ENCODE measurements around the gene PLXNA4.

PLXNA4 gene

DNA sequence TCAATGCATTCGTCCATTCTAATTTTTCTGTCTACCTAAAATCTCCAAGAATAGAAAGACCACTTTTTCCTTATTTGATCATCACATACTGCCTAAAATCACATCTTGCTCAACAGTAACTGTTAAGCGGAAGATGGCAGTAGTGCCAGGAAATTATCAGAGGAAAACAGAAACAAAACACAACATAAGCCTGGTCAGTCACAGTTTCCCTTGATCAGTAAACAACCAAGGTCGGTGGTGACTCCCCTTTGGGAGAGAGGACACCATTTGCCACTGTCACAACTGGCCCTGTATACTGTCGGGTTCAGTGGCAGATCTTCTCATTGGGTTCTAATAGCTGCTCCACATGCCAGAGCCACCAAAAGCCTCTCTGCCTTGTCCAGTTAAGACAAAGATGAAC is 106.6 kb downstream of the PLXNA4 start:
- no peak for DNase-seq

DNA sequence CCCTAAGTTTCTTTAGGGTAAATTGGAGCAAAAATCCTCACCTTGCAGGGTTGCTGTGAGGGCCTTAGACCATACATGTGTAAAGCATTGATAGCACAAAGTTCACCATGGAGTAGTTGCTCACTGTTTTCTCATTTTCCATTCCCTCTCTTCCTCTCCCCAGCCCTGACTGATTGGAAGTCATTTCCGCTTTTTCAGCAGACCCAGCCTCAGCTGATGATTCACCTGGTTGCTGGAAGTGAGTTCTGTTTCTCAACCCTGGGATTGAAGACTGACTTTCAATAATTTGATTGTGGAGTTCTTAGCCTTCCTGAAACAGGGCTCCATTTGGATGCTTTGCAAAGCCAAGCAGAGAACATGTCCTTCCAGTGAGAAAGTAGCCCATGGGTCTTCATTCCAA is 107.0 kb downstream of the PLXNA4 start:
- DNase-seq, result no peak

GRCh38 chr7:132466367-132466766 is 109.9 kb downstream of the PLXNA4 start:
- DNase-seq, result no peak

GRCh38 chr7:132465516-132465915 is 110.8 kb downstream of the PLXNA4 start:
- DNase-seq, result no peak

DNA sequence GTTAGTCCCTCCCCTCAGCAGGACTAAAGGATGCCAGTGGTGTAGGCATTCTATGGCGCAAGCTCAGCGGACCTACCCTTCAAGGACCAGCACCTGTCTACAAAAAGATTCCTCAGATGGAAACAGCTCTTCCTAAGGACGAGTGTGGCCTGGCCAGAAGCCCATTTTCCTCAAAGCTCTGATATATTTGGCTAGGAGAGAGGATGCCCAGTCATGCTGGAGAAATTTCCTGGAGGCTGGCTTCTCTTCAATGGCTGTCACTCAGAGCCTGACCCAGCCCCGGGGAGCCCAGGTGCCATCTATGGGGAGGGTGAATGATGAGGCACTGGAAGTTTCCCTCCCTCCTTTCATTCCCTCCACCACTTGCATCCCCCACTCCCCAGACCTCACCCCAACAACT is 111.5 kb downstream of the PLXNA4 start:
- DNase-seq, result no peak

DNA sequence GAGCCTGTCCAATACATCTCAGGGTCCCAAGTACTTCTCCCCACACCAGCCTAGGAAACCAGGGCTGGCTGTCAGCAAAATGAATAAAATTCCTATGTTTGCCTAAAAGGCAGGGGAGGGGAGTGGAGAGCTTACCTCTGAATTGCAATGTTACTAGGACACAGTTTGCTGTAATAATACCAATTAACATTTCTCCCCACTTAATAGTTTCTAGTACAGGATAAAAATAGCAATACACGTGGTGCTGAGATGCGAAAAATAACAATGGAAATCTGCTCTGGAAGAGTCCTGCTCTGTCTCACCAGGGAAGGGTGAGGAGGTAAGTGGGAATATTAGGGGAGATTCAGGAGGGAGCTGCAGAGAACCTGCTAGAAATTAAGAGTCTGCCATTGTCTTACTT is 112.3 kb downstream of the PLXNA4 start:
- DNase-seq, result no peak

DNA sequence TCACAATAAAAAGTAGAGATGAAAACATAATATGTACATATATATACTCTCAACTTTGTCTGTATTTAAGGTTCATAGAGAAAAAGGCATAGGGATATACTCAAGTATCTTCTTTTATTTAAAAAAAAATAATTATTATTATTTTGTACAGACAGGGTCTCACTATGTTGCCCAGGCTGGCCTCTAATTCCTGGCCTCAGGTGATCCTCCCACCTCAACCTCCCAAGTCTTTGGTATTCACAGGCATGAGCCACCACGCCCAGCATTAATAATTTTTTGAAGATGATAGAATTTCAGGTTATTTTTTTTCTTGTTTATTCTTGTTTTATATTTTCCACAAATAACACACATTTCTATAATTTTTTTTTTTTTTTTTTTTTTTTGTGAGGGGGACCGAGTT is 113.8 kb downstream of the PLXNA4 start:
- no peak for DNase-seq

DNA sequence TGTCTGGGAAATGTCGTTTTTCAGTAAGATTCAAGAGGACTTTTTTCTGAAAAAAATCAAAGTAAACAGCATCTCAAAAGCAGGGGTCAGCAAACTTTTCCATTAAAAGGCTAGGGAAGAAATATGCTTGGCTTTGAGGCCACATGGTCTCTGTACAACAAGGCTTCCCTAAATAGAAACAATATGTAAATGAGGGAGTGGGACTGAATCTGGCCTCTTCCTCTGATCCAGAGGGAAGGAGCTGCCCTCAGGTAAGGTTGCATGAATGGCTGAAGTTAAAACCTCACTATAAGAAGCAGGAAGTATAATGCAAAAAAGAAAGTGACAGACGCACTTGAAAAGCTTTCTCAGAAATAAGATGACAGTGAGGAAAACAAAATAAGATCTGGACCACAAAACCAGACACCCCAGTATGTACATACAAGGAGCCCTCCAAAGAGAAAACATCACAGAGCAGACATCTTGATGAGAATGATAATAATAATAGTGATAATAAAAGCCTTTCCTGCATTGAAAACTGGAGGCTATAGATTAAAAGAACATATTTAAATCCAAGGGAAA is 115.2 kb downstream of the PLXNA4 start:
- DNase-seq, result no peak

DNA sequence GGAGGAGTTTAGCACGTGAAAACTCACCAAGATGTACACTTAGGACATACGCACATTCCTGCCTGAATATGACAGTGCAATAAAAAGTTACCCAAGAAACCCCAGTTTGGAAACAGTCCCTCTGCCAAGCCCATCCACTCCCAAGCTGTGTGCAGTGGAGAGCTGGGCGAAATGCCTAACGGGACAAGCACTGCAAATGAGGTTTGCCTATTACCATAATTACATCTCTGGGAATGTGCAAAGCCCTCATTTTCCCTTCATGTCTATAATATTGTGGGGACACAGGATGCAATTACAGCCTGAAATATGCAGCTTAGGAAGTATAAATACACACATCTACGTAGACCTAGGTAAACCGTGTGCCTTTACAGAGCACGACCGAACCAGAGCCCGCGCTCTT is 117.5 kb downstream of the PLXNA4 start:
- DNase-seq, result no peak

DNA sequence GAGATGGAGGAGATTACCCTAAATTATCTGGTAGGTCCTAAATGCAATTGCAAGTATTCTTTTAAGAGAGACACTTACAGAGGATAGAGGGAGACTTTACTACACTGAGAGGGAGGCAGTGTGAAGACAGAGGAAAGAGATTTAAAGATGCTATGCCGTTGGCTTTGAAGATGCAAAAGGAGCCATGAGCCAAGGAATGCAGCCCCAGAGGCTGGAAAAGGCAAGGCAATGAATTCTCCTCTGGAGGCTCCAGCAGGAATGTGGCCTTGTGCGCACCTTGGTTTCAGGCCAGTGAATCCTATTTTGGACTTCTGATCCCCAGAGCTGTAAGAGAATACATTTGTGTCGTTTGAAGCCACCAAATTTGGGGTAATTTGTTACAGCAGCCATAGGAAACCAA is 118.6 kb downstream of the PLXNA4 start:
- no peak for DNase-seq

DNA sequence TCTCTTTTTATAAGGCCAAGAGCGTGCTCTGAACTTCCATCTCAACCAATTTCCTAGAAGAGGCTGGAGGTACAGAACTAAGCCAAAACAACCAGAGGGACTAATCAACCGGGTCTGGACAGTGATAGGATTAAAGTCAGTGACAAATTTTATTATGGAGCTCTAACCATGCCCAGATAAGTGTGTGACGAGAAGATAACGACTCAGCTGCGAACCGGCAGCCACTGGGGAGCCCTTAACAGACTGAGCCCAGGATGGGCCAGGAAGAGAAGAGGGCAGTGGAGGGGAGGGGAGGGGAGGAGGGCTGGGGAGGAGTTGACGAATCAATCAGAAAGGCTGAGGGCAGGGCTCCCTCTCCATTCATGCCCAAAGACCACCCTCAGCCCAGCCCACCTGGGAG is 119.9 kb downstream of the PLXNA4 start:
- peak; percentile 13 for DNase-seq

GRCh38 chr7:132455378-132455777 is 120.9 kb downstream of the PLXNA4 start:
- peak; percentile 67 for DNase-seq

- DNase-seq, result no peak
Measured at GRCh38 chr7:132453826-132454225, 122.4 kb downstream of the PLXNA4 start.

- no peak for DNase-seq
Measured at GRCh38 chr7:132451161-132451560, 125.1 kb downstream of the PLXNA4 start.

GRCh38 chr7:132450696-132451095 is 125.6 kb downstream of the PLXNA4 start:
- no peak for DNase-seq

GRCh38 chr7:132450188-132450587 is 126.1 kb downstream of the PLXNA4 start:
- DNase-seq, result no peak

DNA sequence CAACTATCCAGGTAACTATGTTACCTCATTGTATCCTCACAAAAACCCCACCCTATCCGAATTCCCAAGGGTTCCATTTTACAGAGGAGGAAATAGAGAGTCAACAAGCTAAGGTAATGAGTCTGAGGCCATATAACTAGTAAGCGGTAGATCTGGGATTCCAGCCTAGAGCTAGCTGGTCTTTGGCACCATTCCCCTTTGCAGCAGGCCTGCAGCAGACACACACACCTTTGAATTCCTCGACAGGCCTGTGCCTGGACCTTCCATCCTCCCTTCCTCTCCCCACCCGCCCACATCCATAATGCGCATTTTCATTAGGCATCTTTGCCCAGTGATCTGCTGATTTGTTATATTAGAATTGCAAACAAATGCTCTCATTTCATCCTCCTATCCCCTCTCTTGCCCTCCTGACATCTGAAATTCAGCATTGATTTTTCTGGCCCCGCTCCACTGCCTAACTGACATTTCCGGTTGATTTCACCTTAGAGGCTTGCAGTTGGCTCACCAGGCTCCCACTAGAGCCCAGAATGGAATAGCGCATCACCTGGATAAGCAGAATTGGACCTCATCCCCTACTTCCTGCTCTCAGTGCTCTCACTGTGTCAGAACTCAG is 129.5 kb downstream of the PLXNA4 start:
- DNase-seq, result no peak

GRCh38 chr7:132446260-132446659 is 130.0 kb downstream of the PLXNA4 start:
- no peak for DNase-seq

GRCh38 chr7:132443761-132444520 is 132.3 kb downstream of the PLXNA4 start:
- DNase-seq, result no peak

GRCh38 chr7:132441935-132442334 is 134.3 kb downstream of the PLXNA4 start:
- DNase-seq, result no peak

GRCh38 chr7:132440151-132440550 is 136.1 kb downstream of the PLXNA4 start:
- no peak for DNase-seq

GRCh38 chr7:132438926-132439325 is 137.3 kb downstream of the PLXNA4 start:
- DNase-seq, result no peak

GRCh38 chr7:132437730-132438129 is 138.5 kb downstream of the PLXNA4 start:
- DNase-seq, result no peak

- DNase-seq, result peak; percentile 55
Measured at GRCh38 chr7:132436121-132436520, 140.1 kb downstream of the PLXNA4 start.

Data from NCI-H345 (cell line).